DMS153 (cell line): ENCODE results near the gene GBP5.
"Not testable (repeated sequence)": the region's sequence is repeated elsewhere in the genome, so short reads cannot be mapped to it uniquely, and the experiment has no call there.

Experiments
- DNase-seq: peaks from one replicate; lab custom pipeline; 2025; lab: John Stamatoyannopoulos, UW

GBP5 gene, protein sequence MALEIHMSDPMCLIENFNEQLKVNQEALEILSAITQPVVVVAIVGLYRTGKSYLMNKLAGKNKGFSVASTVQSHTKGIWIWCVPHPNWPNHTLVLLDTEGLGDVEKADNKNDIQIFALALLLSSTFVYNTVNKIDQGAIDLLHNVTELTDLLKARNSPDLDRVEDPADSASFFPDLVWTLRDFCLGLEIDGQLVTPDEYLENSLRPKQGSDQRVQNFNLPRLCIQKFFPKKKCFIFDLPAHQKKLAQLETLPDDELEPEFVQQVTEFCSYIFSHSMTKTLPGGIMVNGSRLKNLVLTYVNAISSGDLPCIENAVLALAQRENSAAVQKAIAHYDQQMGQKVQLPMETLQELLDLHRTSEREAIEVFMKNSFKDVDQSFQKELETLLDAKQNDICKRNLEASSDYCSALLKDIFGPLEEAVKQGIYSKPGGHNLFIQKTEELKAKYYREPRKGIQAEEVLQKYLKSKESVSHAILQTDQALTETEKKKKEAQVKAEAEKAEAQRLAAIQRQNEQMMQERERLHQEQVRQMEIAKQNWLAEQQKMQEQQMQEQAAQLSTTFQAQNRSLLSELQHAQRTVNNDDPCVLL

DNA sequence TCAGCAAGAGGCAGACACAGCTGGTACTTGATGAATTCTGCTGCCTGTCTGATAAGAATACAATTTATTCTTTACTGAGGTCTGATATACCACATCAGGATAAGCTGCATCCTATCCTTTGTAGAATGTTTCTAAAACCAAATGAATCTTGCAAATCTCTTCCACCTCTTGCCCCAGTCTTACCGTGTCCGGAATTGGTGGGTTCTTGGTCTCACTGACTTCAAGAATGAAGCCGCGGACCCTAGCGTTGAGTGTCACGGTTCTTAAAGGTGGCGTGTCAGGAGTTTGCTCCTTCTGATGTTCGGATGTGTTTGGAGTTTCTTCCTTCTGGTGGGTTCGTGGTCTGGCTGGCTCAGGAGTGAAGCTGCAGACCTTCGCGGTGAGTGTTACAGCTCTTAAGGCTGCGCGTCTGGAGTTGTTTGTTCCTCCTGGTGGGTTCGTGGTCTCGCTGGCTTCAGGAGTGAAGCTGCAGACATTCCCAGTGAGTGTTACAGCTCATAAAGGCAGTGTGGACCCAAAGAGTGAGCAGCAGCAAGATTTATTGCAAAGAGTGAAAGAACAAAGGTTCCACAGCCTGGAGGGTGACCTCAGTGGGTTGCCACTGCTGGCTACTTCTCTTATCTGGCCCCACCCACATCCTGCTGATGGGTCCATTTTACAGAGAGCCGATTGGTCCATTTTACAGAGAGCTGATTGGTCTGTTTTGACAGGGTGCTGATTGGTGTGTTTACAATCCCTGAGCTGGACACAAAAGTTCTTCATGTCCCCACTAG, at the start of gene GBP5:
GBP5 (minus strand) TSS at position 592 of the 773 bp plus-strand sequence. CDS start 3,305 bp downstream, outside the sequence.
- not testable (repeated sequence) for DNase-seq

DNA sequence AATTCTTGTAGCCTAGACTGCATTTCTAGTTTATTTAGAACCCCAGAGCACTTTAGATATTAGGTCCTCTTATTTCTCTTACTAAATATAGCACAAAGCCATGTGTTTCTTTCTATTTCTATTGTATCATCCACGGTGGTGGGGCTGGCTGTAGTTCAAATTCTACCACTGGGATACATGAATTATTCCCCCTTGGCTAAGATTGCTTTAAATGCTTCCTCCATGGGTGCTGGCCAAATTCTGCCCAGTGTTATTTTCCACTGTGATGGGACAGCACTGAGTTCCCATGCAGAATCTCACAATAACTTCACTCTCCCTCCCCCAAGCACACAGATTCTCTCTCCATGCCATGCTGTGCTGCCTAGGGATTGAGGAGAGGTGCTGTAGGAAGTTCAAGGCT, 49.7 kb upstream of the GBP5 start:
- no peak for DNase-seq

DNA sequence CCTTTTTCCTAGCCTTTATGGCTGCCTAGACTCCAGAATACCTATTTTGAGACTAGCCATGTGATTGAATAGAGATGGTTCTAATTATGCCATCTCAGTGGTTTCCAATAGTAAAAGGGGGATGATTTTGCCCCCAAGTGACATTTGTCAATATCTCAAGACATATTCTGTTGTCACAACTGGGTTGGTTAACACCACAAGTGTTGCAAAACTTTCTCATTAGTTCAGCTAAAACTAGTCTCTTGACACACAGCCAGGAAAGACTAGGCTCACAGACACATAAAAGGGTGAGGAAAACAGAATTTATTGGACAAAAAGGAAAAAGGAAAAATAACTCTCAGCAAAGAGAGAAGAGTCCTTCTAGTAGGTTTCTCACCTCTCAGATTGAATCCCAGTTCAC, 39.9 kb upstream of the GBP5 start:
- DNase-seq: no peak

DNA sequence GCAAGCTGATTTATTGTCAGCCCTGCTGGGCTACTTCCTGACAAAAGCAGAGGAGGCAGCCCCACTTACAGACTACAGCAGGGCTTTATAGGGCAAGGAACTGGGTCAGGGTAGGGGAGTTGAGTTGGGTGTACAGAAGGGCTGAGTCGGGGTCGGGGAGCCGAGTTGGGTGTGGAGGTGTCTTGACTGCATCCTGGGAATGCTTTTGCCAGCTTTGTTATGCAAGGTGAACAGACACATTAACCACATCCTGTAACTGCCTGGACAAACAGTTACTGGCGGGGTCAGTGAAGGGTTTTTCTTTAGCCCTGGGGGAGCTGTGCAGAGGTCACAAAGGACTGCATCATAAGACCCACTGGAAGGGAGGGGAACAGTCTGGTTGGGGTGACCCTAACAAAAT, 39.1 kb upstream of the GBP5 start:
- DNase-seq: peak; percentile 2

DNA sequence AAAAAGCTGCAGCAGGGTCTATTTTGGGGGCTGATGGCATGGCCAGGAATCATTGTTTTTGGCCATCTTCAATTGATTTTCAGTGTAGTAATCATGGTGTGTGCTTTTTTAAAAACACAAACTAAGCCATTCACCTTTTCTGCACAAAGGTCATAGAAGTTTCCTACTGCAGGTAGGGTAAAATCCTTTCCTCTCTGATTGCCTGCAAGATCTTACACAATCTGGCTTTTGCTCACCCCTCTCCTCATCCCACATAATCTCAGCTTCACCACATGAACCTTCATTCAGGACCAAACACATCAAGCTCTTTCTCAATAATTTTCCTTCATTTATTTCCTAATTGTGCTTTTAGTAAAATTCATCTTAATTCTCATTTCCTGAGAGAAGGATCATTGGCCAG, 38.3 kb upstream of the GBP5 start:
- DNase-seq: no peak

DNA sequence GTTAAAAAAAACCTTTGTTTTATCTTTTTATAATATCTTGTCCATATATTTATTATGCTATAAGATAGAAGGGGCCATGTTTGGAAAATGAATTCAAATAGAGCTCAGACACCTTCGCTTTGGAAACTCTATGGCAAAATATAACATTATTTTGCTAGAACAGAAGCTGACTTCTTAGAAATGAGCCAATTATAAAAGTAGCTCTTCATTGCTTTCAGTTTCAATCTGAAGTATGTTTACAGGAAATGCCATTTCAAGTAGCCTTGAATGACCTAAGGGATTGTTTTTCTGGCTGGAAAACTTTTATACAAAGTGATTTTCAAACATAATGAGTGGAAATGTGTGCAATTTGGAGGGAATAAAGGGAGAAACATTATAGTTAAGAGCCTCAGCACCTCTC, 37.8 kb upstream of the GBP5 start:
- DNase-seq: no peak

DNA sequence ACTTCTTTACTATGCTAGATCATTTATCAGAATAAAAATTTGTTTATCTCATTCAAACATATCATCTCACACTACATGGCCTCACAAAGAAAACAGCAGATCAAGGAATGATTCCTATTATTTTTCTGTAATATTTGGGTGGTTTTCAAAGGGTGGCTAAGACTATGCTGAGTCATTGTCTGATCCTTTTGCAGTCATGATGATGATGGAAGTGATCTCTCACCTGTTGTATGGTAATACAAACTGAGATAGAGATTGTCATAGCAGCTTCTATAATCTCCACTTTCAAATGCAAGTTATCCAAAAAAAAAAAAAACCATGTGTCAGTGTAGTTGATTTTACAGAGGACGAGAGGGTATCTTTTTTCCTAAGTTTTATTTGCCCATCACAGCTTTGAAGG, 37.2 kb upstream of the GBP5 start:
- no peak for DNase-seq

DNA sequence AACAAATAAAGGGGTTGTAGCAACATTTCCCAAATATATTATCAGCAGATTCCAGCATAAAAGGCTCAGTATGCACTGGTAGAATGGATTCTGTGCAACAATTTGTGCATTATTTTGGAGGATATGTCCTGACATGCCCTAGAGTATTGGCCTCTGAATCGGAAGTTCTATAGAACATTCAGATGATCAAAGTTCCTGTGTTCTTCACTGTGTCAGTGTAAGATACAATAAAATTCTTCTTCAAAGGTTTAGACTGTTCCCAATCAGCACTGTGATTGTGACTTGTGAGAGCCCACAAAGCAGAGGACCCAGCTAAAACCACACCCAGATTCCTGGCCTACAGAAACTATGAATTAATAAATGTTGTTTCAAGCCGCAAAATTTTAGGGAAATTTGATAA, 33.6 kb upstream of the GBP5 start:
- no peak for DNase-seq

DNA sequence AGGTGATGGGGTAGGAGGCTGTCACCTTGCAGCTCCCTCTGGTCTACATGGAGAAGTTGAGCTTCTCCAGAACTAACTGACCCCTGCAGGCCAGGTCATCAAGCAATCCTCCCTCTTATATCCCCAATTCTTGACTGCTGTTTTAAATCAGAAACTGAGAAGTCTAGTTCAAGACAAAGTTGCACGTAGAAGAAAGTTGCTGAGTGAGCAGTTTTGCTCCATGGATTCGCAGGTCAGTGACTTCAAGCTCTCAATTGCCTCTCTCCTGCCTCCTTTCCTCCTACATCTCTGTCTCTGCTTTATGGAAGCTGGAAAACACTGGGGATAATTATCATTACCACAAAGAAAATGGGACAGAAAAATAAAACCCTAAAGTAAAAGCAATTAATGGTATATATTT, 32.8 kb upstream of the GBP5 start:
- DNase-seq: no peak

DNA sequence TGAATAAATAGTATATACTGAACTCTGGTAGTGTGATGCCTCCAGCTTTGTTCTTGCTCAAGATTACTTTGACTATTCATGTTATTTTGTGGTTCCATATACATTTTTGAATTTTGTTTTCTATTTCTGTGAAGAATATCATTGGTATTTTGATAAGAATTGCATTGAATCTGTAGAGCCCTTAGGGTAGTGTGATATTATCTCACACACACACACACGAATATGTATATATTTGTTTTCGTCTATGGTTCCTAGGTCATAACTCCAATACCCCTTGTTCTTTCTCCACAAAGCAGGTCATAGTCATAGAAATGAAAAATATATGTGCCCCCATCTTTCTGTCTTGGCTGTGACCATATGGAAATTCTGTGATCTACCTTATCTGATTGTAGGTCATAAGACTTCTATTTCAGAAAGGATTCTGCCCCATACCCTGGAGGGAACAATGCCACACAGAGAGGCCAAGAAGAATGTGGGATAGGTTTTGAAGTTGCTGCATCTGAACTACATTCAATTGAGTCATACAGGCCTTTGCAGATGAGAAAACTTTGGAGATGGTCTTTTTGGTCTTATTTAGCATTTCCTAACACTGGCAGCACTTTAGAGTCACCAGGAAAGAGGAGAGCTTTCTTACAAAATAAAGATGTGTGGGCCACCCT, 32.0 kb upstream of the GBP5 start:
- no peak for DNase-seq

DNA sequence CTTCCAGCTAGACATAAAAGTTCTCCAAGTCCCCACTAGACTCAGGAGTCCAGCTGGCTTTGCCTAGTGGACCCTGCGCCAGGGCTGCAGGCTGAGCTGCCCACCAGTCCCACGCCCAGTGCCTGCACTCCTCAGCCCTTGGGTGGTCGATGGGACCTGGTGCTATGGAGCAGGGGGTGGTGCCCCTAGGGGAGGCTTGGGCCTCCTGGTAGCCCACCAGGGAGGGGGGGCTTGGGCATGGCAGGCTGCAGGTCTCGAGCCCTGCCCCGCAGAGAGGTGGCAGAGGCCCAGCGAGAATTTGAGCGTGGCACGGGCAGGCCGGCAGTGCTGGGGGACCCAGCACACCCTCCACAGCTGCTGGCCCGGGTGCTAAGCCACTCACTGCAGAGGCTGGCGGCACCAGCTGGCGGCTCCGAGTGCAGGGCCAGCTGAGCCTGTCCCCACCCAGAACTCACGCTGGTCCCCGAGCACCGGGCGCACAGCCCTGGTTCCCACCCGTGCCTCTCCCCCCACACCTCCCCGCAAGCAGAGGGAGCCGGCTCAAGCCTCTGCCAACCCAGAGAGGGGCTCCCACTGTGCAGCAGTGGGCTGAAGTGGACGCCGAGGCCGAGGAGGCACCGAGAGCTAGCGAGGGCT, 30.2 kb upstream of the GBP5 start:
- no peak for DNase-seq

DNA sequence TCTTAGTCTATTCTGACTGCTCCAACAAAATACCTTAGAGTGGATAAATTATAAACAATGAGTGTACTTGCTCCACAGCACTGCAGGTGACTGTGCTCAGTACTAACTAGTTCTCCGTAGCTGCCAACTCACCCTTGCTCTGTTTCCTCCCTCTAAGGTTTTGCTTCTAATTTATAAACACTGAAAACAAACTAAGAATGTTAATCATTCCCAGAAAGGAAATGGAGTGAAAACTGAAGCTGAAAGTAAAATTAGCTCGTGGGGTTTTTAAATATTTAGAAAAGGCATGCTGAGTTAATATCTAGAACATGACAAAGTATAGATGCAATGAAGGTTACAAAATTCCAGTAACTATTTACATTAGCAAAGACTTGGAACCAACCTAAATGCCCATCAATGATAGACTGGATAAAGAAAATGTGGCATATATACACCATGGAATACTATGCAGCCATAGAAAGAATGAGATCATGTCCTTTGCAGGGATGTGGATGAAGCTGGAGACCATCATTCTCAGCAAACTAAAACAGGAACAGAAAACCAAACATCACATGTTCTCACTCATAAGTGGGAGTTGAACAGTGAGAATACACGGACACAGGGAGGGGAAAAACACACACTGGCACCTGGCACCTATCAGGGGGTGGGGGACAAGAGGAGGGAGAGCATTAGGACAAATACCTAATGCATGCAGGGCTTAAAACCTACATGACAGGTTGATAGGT, 27.2 kb upstream of the GBP5 start:
- not testable (repeated sequence) for DNase-seq

DNA sequence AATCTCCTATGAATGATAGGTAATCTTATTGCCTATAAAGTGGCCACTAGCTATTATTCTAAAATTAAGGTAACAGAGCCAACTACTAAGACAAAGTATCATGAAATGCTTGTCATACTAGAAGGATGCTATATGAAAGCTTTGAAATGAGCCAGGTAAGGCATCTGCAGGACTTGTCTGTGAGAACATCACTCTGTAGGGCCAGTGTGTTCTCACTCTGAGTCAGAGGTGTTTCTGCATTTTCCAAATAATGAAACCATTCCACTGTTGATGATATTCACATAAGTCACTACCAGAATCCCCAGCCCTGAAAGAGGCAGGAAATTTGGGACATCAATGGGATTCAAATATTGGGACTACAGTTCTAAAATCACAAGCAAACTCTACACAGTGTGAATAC, 25.8 kb upstream of the GBP5 start:
- DNase-seq: no peak

DNA sequence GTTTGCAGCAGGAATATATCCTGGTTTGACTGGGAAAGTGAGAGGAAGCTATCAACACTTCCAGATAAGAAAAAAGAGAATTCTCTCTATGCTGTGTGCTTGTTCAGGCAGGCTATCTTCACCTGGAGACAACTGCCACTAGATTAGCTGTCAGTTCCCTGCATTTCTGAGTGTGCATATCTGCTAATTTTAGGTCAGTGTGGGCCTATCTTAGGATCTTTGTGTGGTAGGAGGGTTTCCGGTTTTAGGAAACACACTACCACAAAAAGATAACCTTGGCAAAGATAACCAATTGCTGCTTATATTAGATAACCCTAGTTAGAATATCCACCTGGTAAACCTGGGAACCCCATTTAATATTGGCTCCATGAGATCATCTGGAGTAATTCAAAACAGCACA, 22.5 kb upstream of the GBP5 start:
- no peak for DNase-seq

DNA sequence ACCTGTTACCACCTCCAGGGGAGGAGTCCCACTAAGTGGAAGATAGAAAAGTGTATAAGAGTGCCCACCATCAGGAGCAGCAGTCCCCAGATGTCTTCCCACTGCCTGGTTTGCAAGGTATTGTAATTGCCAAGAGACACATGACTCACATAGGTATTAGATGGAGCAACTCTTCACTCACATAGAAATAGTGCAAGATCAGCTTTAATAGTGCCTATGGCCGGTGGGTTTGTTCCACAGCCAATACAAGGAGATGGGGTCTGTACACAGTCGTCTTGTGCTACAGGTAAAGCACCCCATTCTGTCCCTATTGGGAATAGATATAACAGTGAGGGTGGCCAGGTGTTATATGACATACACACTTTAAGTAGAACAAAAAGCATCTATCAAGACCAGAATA, 18.6 kb upstream of the GBP5 start:
- no peak for DNase-seq

DNA sequence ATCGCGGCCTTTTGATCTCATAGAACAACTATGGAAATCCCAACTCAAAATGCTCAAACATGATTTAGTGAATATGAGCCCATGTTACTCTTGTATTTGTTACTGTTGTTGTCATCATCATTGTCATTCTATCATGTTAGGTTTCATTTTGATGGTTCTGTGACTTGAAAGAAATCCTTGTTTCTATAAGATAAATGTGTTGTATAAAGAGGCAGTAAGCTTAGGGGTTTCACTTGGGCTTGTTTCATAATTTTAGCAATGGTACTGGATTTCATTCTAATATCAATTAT, 15.3 kb upstream of the GBP5 start:
- no peak for DNase-seq

DNA sequence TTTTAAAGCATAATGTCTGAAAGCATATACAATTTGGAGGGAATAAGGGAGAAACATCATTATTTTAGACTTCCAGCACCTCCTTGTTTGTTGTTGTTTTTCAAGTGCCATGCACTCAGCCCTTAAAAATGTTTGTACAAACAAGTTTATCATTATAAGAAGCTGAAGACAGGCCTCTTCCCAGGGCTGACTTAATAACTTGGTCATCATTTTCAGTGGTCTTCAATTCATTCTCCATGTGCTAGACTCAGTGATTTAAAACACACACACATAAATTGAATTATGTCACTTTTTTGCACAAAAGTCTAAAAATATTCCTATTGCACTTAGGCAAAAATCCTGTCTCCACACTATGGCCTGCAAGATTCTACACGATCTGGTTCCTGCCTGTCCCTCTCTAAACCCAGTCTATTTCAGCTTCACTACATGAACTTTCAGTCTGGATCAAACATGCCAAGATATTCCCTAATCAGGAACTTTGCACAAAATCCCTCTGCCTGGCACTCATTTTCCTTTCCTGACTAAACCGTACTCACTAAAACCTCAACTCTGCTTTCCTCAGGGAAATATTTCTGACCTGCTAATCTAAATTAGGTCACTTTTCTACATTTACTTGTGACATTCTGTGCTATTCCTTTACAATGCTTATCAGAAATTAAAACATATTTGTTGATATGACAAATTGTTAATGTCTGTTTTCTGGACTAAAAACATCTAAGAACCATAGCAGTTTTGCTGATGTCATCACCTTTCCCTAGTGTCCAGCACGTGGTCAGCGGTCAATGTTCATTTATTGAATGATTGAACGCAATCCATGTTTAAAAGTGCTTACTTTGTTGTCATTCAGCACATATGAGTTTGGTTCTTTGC, 14.8 kb upstream of the GBP5 start:
- no peak for DNase-seq

DNA sequence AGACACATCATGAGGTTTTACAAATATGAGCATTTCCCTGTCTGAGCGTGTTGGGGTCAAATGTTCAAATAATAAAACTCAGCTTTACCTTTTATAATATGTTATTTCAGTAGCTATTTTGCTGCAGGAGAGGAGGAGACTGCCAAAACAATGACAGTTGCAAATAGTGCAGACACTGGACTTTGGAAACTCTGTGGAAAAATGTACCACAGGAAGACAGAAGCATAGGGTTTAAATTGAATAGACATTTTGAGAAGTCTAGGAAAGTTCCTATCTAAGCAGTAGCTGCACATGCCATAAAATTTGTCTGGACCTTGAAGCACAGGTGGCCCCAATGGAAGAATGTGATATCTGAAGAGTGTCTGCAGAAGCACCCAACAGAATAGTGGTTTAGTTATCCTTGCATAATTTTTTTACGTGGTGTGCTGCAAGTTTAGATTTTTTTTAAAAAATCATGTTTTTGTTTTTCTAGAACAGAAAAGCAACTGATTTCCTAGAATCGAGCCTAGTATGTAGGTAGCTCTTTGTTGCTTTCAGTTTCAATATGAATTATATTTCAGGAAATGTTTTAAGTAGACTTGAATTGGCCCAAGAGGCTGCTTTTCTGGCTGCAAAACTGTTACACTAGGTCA, 14.0 kb upstream of the GBP5 start:
- DNase-seq: no peak

DNA sequence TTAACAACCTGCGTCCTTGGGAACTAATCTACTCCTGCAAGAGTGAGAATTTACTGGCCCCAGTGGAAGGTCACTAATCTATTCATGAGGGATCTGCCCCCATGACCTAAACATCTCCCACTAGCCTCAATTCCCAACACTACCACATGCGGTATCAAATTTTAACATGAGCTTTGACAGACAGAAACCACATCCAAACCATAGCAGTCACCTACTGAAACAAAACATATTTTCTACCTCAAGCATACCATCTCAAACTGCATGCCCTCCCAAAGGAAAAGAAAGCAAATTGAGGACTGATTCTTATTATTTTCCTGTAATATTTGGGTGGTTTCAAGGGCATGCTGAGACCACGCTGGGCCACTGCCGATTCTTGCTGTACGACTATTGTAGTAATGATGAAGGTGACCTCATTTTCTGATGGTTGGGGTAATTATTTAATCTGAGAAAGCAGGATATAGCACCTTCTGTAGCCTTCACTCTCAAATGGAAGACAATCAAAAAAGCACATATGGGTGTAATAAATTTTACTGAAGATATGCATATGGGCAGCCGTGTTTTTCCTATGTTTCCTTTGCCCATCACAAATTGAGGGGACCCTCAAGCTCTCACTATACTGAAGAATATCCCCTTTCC, 13.2 kb upstream of the GBP5 start:
- no peak for DNase-seq
